ENCODE measurements around the gene TRMO.

TRMO gene

GRCh38 chr9:97857606-97858392, 64.5 kb downstream of the TRMO start:
- DNase-seq: no peak

DNA sequence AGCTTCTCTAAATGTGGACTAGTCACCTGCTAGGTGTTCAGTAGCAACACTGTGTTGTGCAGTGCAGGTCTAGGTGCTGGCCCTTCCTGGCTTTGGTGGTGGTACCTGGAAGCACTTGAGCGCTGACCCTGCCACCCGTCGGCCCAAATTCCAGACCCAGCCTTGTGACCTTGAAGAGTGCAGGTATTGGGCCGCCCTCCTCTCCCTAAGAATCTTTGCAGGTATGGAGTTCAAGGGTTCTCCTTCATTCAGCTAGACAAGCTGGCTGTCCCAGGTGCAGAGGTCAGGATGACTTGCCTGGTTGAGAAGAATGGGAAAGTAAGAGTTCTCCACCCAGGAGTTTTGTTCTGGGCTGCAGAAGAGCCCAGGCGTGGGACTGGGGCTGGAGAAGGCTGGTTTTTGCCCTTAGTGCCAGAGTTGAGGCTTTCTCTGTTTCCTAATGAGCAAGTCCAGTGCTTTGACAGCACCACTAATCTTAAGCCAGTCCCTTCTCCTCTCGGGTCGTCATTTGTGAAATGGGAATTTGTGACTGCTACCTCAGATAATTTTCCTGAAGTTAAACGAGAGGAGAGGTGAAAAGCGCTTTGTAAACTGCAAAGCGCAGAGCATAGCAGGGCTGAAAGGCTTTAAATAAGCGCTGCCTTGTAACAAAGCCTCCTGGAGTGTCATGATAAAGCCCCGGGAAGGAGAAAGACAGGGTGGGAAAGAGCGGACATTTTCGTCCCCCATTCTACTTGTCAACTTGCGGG, 65.3 kb downstream of the TRMO start:
- no peak for DNase-seq

GRCh38 chr9:97855899-97856298, 66.4 kb downstream of the TRMO start:
- DNase-seq: no peak

DNA sequence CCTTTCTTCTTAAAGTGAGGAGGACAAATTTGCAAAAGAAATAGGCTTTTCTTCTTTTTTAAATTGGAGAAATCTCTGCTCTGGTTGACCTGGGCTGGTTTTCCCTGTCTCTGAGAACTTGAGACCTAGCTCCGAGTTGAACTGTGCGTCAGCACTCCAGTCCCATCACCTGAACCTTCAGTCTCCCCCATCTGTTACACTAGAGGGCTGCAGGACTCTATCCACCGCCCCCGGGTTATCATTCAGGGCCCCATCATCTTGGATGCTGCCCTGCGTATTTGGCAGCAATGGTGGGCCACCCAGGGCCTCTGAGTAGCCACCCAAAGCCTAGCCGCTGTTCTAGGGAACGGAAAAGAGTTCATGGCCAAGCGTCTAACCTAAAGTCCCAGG, 66.8 kb downstream of the TRMO start:
- DNase-seq: no peak

DNA sequence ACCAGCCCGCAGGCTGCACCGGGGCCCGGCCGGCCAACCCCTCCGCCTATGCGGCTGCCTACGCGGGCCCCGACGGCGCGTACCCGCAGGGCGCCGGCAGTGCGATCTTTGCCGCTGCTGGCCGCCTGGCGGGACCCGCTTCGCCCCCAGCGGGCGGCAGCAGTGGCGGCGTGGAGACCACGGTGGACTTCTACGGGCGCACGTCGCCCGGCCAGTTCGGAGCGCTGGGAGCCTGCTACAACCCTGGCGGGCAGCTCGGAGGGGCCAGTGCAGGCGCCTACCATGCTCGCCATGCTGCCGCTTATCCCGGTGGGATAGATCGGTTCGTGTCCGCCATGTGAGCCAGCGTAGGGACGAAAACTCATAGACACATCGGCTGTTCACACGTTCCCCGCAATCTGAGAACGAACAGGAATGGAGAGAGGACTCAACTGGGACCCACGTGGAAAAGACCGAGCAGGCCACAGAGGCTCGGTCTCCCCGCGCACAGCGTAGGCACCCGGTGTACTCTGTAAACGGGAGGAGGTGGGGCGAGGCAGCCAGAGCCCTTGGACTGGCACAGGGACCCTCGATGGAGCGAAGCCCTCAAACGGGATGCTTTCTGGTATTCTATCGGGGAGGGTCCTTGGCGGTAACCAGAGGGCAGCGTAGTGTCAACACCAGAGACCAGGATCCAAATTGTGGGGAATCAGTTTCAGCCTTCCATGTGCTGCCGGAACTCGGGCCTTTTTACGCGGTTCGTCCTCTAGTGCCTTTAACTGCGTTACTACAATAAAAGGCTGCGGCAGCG, 67.4 kb downstream of the TRMO start:
- DNase-seq: no peak

Measured in activated gamma-delta T cell (primary cell).